ENCODE measurements around the gene FGGY.
"Not testable (repeated sequence)": the region's sequence is repeated elsewhere in the genome, so short reads cannot be mapped to it uniquely, and the experiment has no call there.

FGGY gene
- 1.2 to 15.7 (median 7.4) reads per million in 9 experiments for total RNA-seq

- H3K4me3 Mint-ChIP-seq, result peak within 1 kb of the TSS; percentile 88 to 95
- no peaks in the 10 kb centered on the region for H3K36me3 Mint-ChIP-seq (ENCODE audit: insufficient read depth)
- ATAC-seq (replicated peaks), result peak; percentile 90
- H3K27me3 Mint-ChIP-seq, result no peaks in the 10 kb centered on the region
- H3K4me1 Mint-ChIP-seq (ENCODE audit: low read depth in 2 of 2), result peaks cover 33 to 35% of the 10 kb centered on the region in 2 donors
- peak; percentile 83 to 84 (median 83) for DNase-seq
- H3K9me3 Mint-ChIP-seq, result no peaks in the 10 kb centered on the region
- peak within 1 kb of the TSS; percentile 95 to 96 for H3K27ac Mint-ChIP-seq
Measured at GRCh38 chr1:59296358-59297256, at the start of gene FGGY. TSS of gene FGGY (plus strand) at chr1:59297094. CDS start at chr1:59321550, 24,456 bp downstream.

- no peak for ATAC-seq (replicated peaks)
- no peaks in the 10 kb centered on the region for H3K9me3 Mint-ChIP-seq
- no peak overlapping the region for H3K4me3 Mint-ChIP-seq
- H3K27me3 Mint-ChIP-seq, result peaks cover 5 to 18% of the 10 kb centered on the region in 2 donors
- H3K27ac Mint-ChIP-seq, result no peak overlapping the region
- DNase-seq, result no peak
- no peaks in the 10 kb centered on the region for H3K4me1 Mint-ChIP-seq (ENCODE audit: low read depth in 2 of 2)
- no peaks in the 10 kb centered on the region for H3K36me3 Mint-ChIP-seq (ENCODE audit: insufficient read depth)
Measured at GRCh38 chr1:59248758-59249157, 48.1 kb upstream of the FGGY start.

- no peak for ATAC-seq (replicated peaks)
- no peaks in the 10 kb centered on the region for H3K4me1 Mint-ChIP-seq (ENCODE audit: low read depth in 2 of 2)
- H3K27ac Mint-ChIP-seq, result no peak overlapping the region
- H3K27me3 Mint-ChIP-seq, result peaks cover 5 to 18% of the 10 kb centered on the region in 2 donors
- DNase-seq, result no peak
- no peaks in the 10 kb centered on the region for H3K36me3 Mint-ChIP-seq (ENCODE audit: insufficient read depth)
- H3K4me3 Mint-ChIP-seq, result no peak overlapping the region
- no peaks in the 10 kb centered on the region for H3K9me3 Mint-ChIP-seq
Measured at GRCh38 chr1:59249396-59250137, 47.3 kb upstream of the FGGY start.

- H3K27me3 Mint-ChIP-seq, result peaks cover 5 to 18% of the 10 kb centered on the region in 2 donors
- not testable (repeated sequence) for H3K4me3 Mint-ChIP-seq; DNase-seq; H3K36me3 Mint-ChIP-seq (ENCODE audit: insufficient read depth); ATAC-seq (replicated peaks); H3K9me3 Mint-ChIP-seq; H3K27ac Mint-ChIP-seq; H3K4me1 Mint-ChIP-seq (ENCODE audit: low read depth in 2 of 2)
Measured at GRCh38 chr1:59251061-59251460, 45.8 kb upstream of the FGGY start.

- H3K36me3 Mint-ChIP-seq (ENCODE audit: insufficient read depth); DNase-seq; H3K27me3 Mint-ChIP-seq; H3K4me1 Mint-ChIP-seq (ENCODE audit: low read depth in 2 of 2); H3K9me3 Mint-ChIP-seq; ATAC-seq (replicated peaks); H3K4me3 Mint-ChIP-seq; H3K27ac Mint-ChIP-seq: not testable (repeated sequence)
Measured at GRCh38 chr1:59256429-59256828, 40.5 kb upstream of the FGGY start.

- Mint-ChIP-seq H3K27ac (no peak overlapping the region), H3K27me3 (peaks cover 0 to 1% of the 10 kb centered on the region in 2 donors), H3K4me1 (ENCODE audit: low read depth in 2 of 2) (no peaks in the 10 kb centered on the region), H3K9me3 (peaks cover 0 to 1% of the 10 kb centered on the region in 2 donors), H3K36me3 (ENCODE audit: insufficient read depth) (no peaks in the 10 kb centered on the region), H3K4me3 (no peak overlapping the region)
- DNase-seq (no peak), ATAC-seq (replicated peaks) (no peak)
Measured at GRCh38 chr1:59258412-59259032, 38.4 kb upstream of the FGGY start.

- DNase-seq (no peak), ATAC-seq (replicated peaks) (no peak)
- Mint-ChIP-seq H3K9me3 (no peaks in the 10 kb centered on the region), H3K27ac (no peak overlapping the region), H3K36me3 (ENCODE audit: insufficient read depth) (no peaks in the 10 kb centered on the region), H3K27me3 (no peaks in the 10 kb centered on the region), H3K4me3 (no peak overlapping the region), H3K4me1 (ENCODE audit: low read depth in 2 of 2) (no peaks in the 10 kb centered on the region)
Measured at GRCh38 chr1:59261537-59261936, 35.4 kb upstream of the FGGY start.

GRCh38 chr1:59262631-59263030 is 34.3 kb upstream of the FGGY start:
- ATAC-seq (replicated peaks) (no peak), DNase-seq (no peak)
- Mint-ChIP-seq H3K27me3 (no peaks in the 10 kb centered on the region), H3K4me3 (no peak overlapping the region), H3K9me3 (no peaks in the 10 kb centered on the region), H3K4me1 (ENCODE audit: low read depth in 2 of 2) (no peaks in the 10 kb centered on the region), H3K36me3 (ENCODE audit: insufficient read depth) (no peaks in the 10 kb centered on the region), H3K27ac (no peak overlapping the region)

- no peak overlapping the region for H3K27ac Mint-ChIP-seq
- ATAC-seq (replicated peaks) (no peak), DNase-seq (no peak)
- H3K4me3 Mint-ChIP-seq, result no peak overlapping the region
- H3K9me3 Mint-ChIP-seq, result no peaks in the 10 kb centered on the region
- H3K36me3 Mint-ChIP-seq (ENCODE audit: insufficient read depth), result no peaks in the 10 kb centered on the region
- no peaks in the 10 kb centered on the region for H3K4me1 Mint-ChIP-seq (ENCODE audit: low read depth in 2 of 2)
- peaks cover 0 to 2% of the 10 kb centered on the region in 2 donors for H3K27me3 Mint-ChIP-seq
Measured at GRCh38 chr1:59263111-59263510, 33.8 kb upstream of the FGGY start.

- Mint-ChIP-seq H3K27me3 (peaks cover 10 to 22% of the 10 kb centered on the region in 2 donors), H3K36me3 (ENCODE audit: insufficient read depth) (no peaks in the 10 kb centered on the region), H3K4me1 (ENCODE audit: low read depth in 2 of 2) (peaks cover 0 to 4% of the 10 kb centered on the region in 2 donors), H3K9me3 (no peaks in the 10 kb centered on the region), H3K4me3 (no peak overlapping the region), H3K27ac (no peak overlapping the region)
- ATAC-seq (replicated peaks) (no peak), DNase-seq (no peak)
Measured at GRCh38 chr1:59265622-59266021, 31.3 kb upstream of the FGGY start.

- H3K4me1 Mint-ChIP-seq (ENCODE audit: low read depth in 2 of 2), result peaks cover 0 to 4% of the 10 kb centered on the region in 2 donors
- DNase-seq (no peak), ATAC-seq (replicated peaks) (peak; percentile 19)
- H3K27ac Mint-ChIP-seq, result no peak overlapping the region
- no peak overlapping the region for H3K4me3 Mint-ChIP-seq
- peaks cover 10 to 28% of the 10 kb centered on the region in 2 donors for H3K27me3 Mint-ChIP-seq
- no peaks in the 10 kb centered on the region for H3K36me3 Mint-ChIP-seq (ENCODE audit: insufficient read depth)
- no peaks in the 10 kb centered on the region for H3K9me3 Mint-ChIP-seq
Measured at GRCh38 chr1:59266180-59266926, 30.5 kb upstream of the FGGY start.

GRCh38 chr1:59266927-59267293 is 30.0 kb upstream of the FGGY start:
- no peak overlapping the region for H3K4me3 Mint-ChIP-seq
- no peaks in the 10 kb centered on the region for H3K9me3 Mint-ChIP-seq
- no peak for ATAC-seq (replicated peaks)
- H3K36me3 Mint-ChIP-seq (ENCODE audit: insufficient read depth), result no peaks in the 10 kb centered on the region
- no peak overlapping the region for H3K27ac Mint-ChIP-seq
- peaks cover 0 to 4% of the 10 kb centered on the region in 2 donors for H3K4me1 Mint-ChIP-seq (ENCODE audit: low read depth in 2 of 2)
- DNase-seq, result no peak
- peaks cover 10 to 28% of the 10 kb centered on the region in 2 donors for H3K27me3 Mint-ChIP-seq

- Mint-ChIP-seq H3K27me3 (peaks cover 16 to 28% of the 10 kb centered on the region in 2 donors), H3K9me3 (no peaks in the 10 kb centered on the region), H3K27ac (no peak overlapping the region), H3K36me3 (ENCODE audit: insufficient read depth) (no peaks in the 10 kb centered on the region), H3K4me1 (ENCODE audit: low read depth in 2 of 2) (peaks cover 0 to 4% of the 10 kb centered on the region in 2 donors), H3K4me3 (no peak overlapping the region)
- no peak for DNase-seq
- no peak for ATAC-seq (replicated peaks)
Measured at GRCh38 chr1:59268406-59268805, 28.5 kb upstream of the FGGY start.
